ENCODE data around the gene SESN2. TPM values are rescaled to one million over a fixed set of nuclear protein-coding genes. Genes with fewer than 3 reads are reported as not detected.
A peak's percentile ranks its signal among the peaks of the same experiment; 100 is the strongest.

SESN2 gene
- total RNA-seq (2014; rRNA removed; shearing (Covaris generic)) = 14.7 and 16.0 TPM in 2 replicates

- peak within 1 kb of the TSS; percentile 82 for H3K27ac ChIP-seq
- DNase-seq (ENCODE audit: low read depth in 1 of 2, low spot score in 2 of 2) = peak; percentile 99
- H3K9me3 ChIP-seq (replicated peaks) = no peaks in the 10 kb centered on the region
- peaks cover 17% of the 10 kb centered on the region for H3K4me1 ChIP-seq (replicated peaks)
- H3K36me3 ChIP-seq = peaks cover 11% of the 10 kb centered on the region
- no peaks in the 10 kb centered on the region for H3K27me3 ChIP-seq (replicated peaks)
- peak within 1 kb of the TSS; percentile 78 for H3K4me3 ChIP-seq
Measured at GRCh38 chr1:28259252-28259933, at the start of gene SESN2. SESN2 (plus strand) TSS chr1:28259518; CDS start chr1:28259848, 330 bp downstream.

GRCh38 chr1:28209700-28210099 is 49.6 kb upstream of the SESN2 start:
- Histone ChIP-seq H3K9me3 (replicated peaks) (no peaks in the 10 kb centered on the region), H3K27me3 (replicated peaks) (no peaks in the 10 kb centered on the region), H3K27ac (no peak overlapping the region), H3K4me1 (replicated peaks) (no peaks in the 10 kb centered on the region), H3K36me3 (peaks cover 85% of the 10 kb centered on the region), H3K4me3 (no peak overlapping the region)
- no peak for DNase-seq (ENCODE audit: low read depth in 1 of 2, low spot score in 2 of 2)

- Histone ChIP-seq H3K27me3 (replicated peaks) (no peaks in the 10 kb centered on the region), H3K27ac (no peak overlapping the region), H3K36me3 (peaks cover 59% of the 10 kb centered on the region), H3K4me3 (no peak overlapping the region), H3K9me3 (replicated peaks) (no peaks in the 10 kb centered on the region), H3K4me1 (replicated peaks) (no peaks in the 10 kb centered on the region)
- no peak for DNase-seq (ENCODE audit: low read depth in 1 of 2, low spot score in 2 of 2)
Measured at GRCh38 chr1:28213315-28213714, 46.0 kb upstream of the SESN2 start.

- no peaks in the 10 kb centered on the region for H3K27me3 ChIP-seq (replicated peaks)
- peaks cover 10% of the 10 kb centered on the region for H3K4me1 ChIP-seq (replicated peaks)
- H3K27ac ChIP-seq = no peak overlapping the region
- H3K9me3 ChIP-seq (replicated peaks) = no peaks in the 10 kb centered on the region
- no peak for DNase-seq (ENCODE audit: low read depth in 1 of 2, low spot score in 2 of 2)
- H3K4me3 ChIP-seq = no peak overlapping the region
- H3K36me3 ChIP-seq = peaks cover 68% of the 10 kb centered on the region
Measured at GRCh38 chr1:28229089-28229488, 30.2 kb upstream of the SESN2 start.

- H3K27me3 ChIP-seq (replicated peaks) = no peaks in the 10 kb centered on the region
- DNase-seq (ENCODE audit: low read depth in 1 of 2, low spot score in 2 of 2) = no peak
- peaks cover 12% of the 10 kb centered on the region for H3K4me1 ChIP-seq (replicated peaks)
- H3K9me3 ChIP-seq (replicated peaks) = no peaks in the 10 kb centered on the region
- H3K36me3 ChIP-seq = peaks cover 58% of the 10 kb centered on the region
- H3K4me3 ChIP-seq = no peak overlapping the region
- no peak overlapping the region for H3K27ac ChIP-seq
Measured at GRCh38 chr1:28229996-28230395, 29.3 kb upstream of the SESN2 start.

GRCh38 chr1:28232558-28233263 is 26.6 kb upstream of the SESN2 start, which contains the start of gene DNAJC8:
DNAJC8 (minus strand) TSS chr1:28233029; CDS start chr1:28232998, 31 bp downstream.
- Histone ChIP-seq H3K4me1 (replicated peaks) (peaks cover 24% of the 10 kb centered on the region), H3K4me3 (peak within 1 kb of the TSS; percentile 78), H3K27ac (peak within 1 kb of the TSS; percentile 51), H3K27me3 (replicated peaks) (no peaks in the 10 kb centered on the region), H3K36me3 (peaks cover 44% of the 10 kb centered on the region), H3K9me3 (replicated peaks) (no peaks in the 10 kb centered on the region)
- peak; percentile 78 to 94 for DNase-seq (ENCODE audit: low read depth in 1 of 2, low spot score in 2 of 2)

- Histone ChIP-seq H3K4me1 (replicated peaks) (peaks cover 24% of the 10 kb centered on the region), H3K27me3 (replicated peaks) (no peaks in the 10 kb centered on the region), H3K9me3 (replicated peaks) (no peaks in the 10 kb centered on the region), H3K27ac (no peak overlapping the region), H3K4me3 (peak overlapping the region; percentile 78), H3K36me3 (peaks cover 46% of the 10 kb centered on the region)
- DNase-seq (ENCODE audit: low read depth in 1 of 2, low spot score in 2 of 2) = no peak
Measured at GRCh38 chr1:28233264-28233606, 26.1 kb upstream of the SESN2 start.

- Histone ChIP-seq H3K27ac (peak within 1 kb of the TSS; percentile 6), H3K9me3 (replicated peaks) (no peaks in the 10 kb centered on the region), H3K27me3 (replicated peaks) (no peaks in the 10 kb centered on the region), H3K36me3 (peaks cover 21% of the 10 kb centered on the region), H3K4me3 (peak within 1 kb of the TSS; percentile 68), H3K4me1 (replicated peaks) (peaks cover 24% of the 10 kb centered on the region)
- peak; percentile 93 to 97 for DNase-seq (ENCODE audit: low read depth in 1 of 2, low spot score in 2 of 2)
Measured at GRCh38 chr1:28235755-28236655, 23.3 kb upstream of the SESN2 start, which contains the start of gene ATP5IF1. ATP5IF1 (plus strand) TSS chr1:28236124; CDS start chr1:28236184, 60 bp downstream.

- no peaks in the 10 kb centered on the region for H3K9me3 ChIP-seq (replicated peaks)
- DNase-seq (ENCODE audit: low read depth in 1 of 2, low spot score in 2 of 2) = no peak
- peaks cover 18% of the 10 kb centered on the region for H3K4me1 ChIP-seq (replicated peaks)
- H3K27ac ChIP-seq = no peak overlapping the region
- H3K4me3 ChIP-seq = peak overlapping the region; percentile 68
- H3K36me3 ChIP-seq = peaks cover 21% of the 10 kb centered on the region
- H3K27me3 ChIP-seq (replicated peaks) = no peaks in the 10 kb centered on the region
Measured at GRCh38 chr1:28236656-28237322, 22.5 kb upstream of the SESN2 start.

GRCh38 chr1:28239004-28239403 is 20.3 kb upstream of the SESN2 start:
- DNase-seq (ENCODE audit: low read depth in 1 of 2, low spot score in 2 of 2) = no peak
- H3K9me3 ChIP-seq (replicated peaks) = no peaks in the 10 kb centered on the region
- no peak overlapping the region for H3K27ac ChIP-seq
- H3K27me3 ChIP-seq (replicated peaks) = no peaks in the 10 kb centered on the region
- H3K36me3 ChIP-seq = peaks cover 16% of the 10 kb centered on the region
- no peak overlapping the region for H3K4me3 ChIP-seq
- peaks cover 14% of the 10 kb centered on the region for H3K4me1 ChIP-seq (replicated peaks)

GRCh38 chr1:28240024-28240423 is 19.3 kb upstream of the SESN2 start:
- Histone ChIP-seq H3K27me3 (replicated peaks) (no peaks in the 10 kb centered on the region), H3K27ac (no peak overlapping the region), H3K36me3 (peaks cover 16% of the 10 kb centered on the region), H3K9me3 (replicated peaks) (no peaks in the 10 kb centered on the region), H3K4me3 (no peak overlapping the region), H3K4me1 (replicated peaks) (peaks cover 12% of the 10 kb centered on the region)
- DNase-seq (ENCODE audit: low read depth in 1 of 2, low spot score in 2 of 2) = no peak

GRCh38 chr1:28241638-28242241 is 17.6 kb upstream of the SESN2 start:
- Histone ChIP-seq H3K36me3 (peaks cover 13% of the 10 kb centered on the region), H3K27me3 (replicated peaks) (no peaks in the 10 kb centered on the region)
- no peak for DNase-seq (ENCODE audit: low read depth in 1 of 2, low spot score in 2 of 2)

More at GRCh38 chr1:28241638-28242241, 17.6 kb upstream of the SESN2 start:
- Histone ChIP-seq H3K4me3 (no peak overlapping the region), H3K27ac (no peak overlapping the region), H3K4me1 (replicated peaks) (peaks cover 5% of the 10 kb centered on the region), H3K9me3 (replicated peaks) (no peaks in the 10 kb centered on the region)

All from SJSA1 (cell line).